GM18502 (cell line): ENCODE measurements around the gene VPS9D1.
"Not testable (repeated sequence)": the region's sequence is repeated elsewhere in the genome, so short reads cannot be mapped to it uniquely, and the experiment has no call there.

Experiments
- ATAC-seq: cut with Tn5 transposase; IDR thresholded peaks from one replicate; pipeline ENCODE4 v1.9.1; 2021; ENCODE audit warnings: mild to moderate bottlenecking; ENCODE audit not compliant: unreplicated experiment, poor library complexity

VPS9D1 gene

GRCh38 chr16:89669755-89670154 lies 50.9 kb downstream of the VPS9D1 start:
- no peak for ATAC-seq

GRCh38 chr16:89668790-89669158 lies 51.9 kb downstream of the VPS9D1 start:
- no peak for ATAC-seq

GRCh38 chr16:89667633-89668032 lies 53.1 kb downstream of the VPS9D1 start:
- ATAC-seq, result no peak

GRCh38 chr16:89667000-89667399 lies 53.7 kb downstream of the VPS9D1 start:
- ATAC-seq, result not testable (repeated sequence)

- ATAC-seq, result not testable (repeated sequence)
These were observed 56.5 kb downstream of the VPS9D1 start for GRCh38 chr16:89664238-89664637.

- ATAC-seq, result no peak
These were observed 59.5 kb downstream of the VPS9D1 start for GRCh38 chr16:89661215-89661614.

GRCh38 chr16:89660146-89660545 lies 60.6 kb downstream of the VPS9D1 start:
- ATAC-seq, result no peak

- ATAC-seq, result no peak
These were observed 62.3 kb downstream of the VPS9D1 start for GRCh38 chr16:89658221-89658879.

- peak; percentile 89 for ATAC-seq
These were observed 63.1 kb downstream of the VPS9D1 start, which contains the start of the genes CHMP1A and SPATA33 for GRCh38 chr16:89657442-89658220. Gene CHMP1A (minus strand): TSS chr16:89657708. CDS start chr16:89657588, 120 bp downstream. Gene SPATA33 (plus strand): TSS chr16:89657836. CDS start chr16:89657912, 76 bp downstream.
